Suppressor macrophage treated with lipopolysaccharide for 1 hour (primary cell): ENCODE data around the gene CUX1.
A peak's percentile ranks its signal among the peaks of the same experiment; 100 is the strongest.
"Not testable (repeated sequence)": the region's sequence is repeated elsewhere in the genome, so short reads cannot be mapped to it uniquely, and the experiment has no call there.

Experiments used
- DNase-seq, 3 donors: peaks; one replicate each; pipeline ENCODE4 v3.0.0-alpha.2; 2020 to 2022

The CUX1 gene

DNA sequence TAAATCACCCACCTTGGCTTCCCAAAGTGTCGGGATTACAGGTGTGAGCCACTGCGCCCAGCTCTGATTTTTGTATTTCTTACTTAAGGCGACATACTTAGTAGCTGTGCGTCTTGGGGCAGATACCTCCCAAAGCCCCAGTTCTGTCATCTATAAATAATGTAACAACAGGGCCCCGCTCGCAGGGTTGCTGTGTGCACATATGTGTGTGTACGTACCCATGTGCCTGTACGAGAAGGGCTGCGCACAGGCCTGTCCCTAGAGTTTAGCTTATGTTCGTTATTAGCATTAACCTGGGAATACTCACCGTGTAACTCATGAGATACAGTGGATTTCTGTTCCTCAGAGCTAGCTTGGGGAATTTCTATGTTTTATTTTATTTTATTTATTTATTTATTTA, 103.6 kb downstream of the CUX1 start:
- DNase-seq, result no peak

DNA sequence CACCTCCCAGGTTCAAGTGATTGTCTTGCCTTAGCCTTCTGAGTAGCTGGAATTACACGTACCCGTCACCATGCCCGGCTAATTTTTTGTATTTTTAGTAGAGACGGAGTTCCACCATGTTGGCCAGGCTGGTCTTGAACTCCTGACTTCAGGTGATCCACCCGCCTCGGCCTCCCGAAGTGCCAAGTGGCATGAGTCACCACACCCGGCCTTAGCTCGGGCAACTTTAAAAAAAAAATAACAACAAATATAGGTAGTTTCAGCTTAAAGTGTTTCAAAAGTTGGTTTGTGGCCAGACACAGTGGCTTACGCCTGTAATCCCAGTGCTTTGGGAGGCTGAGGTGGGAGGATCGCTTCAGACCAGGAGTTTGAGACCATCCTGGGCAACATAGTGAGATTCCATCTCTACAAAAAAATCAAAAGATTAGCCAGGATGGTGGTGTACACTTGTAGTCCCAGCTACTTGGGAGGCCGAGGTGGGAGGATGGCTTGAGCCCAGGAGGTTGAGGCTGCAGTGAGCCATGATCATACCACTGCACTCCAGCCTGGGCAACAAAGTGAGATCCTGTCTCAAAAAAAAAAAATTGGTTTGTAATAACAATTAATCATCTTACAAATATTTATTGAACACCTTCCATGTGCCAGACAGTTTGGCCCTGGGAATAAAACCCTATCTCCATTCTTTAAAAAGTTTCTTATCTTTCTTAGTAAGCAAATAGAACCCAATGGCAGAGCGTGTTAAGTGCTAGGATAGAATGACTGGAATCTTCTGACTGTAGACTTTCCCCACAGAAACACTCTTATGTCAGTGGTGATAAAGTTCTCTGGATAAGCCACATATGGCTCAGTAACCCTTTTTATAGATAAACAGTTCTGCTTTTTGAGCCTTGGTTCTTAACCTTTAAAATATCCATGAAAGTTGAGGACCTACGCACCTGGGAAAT, 104.4 kb downstream of the CUX1 start:
- not testable (repeated sequence) for DNase-seq

- DNase-seq, result no peak
These were observed 105.5 kb downstream of the CUX1 start for GRCh38 chr7:101922631-101923601.

DNA sequence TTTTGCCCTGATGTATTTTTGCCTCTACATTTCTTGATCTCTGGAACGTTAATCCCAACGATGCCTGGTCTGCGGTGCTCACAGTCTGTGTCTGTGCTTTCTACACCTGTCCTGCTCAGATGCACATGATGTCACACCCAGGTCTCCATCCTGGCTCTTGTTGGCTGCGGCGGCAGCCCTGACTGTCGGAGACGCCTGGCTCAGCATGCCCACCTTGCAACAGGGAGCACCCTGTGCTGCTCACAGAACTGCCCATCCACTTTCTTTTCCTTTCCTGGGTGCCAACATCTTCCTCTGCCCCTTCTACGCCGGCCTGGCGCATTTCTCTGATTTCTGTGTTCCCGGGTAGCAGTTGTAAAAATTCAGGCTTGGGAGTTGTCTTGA, 106.2 kb downstream of the CUX1 start:
- no peak for DNase-seq

- peak; percentile 50 to 72 (median 53) for DNase-seq
These were observed 106.7 kb downstream of the CUX1 start for GRCh38 chr7:101924171-101924570.

GRCh38 chr7:101926265-101926664, 108.8 kb downstream of the CUX1 start:
- DNase-seq, result no peak

- DNase-seq, result no peak
These were observed 110.0 kb downstream of the CUX1 start for GRCh38 chr7:101927389-101927788.

DNA sequence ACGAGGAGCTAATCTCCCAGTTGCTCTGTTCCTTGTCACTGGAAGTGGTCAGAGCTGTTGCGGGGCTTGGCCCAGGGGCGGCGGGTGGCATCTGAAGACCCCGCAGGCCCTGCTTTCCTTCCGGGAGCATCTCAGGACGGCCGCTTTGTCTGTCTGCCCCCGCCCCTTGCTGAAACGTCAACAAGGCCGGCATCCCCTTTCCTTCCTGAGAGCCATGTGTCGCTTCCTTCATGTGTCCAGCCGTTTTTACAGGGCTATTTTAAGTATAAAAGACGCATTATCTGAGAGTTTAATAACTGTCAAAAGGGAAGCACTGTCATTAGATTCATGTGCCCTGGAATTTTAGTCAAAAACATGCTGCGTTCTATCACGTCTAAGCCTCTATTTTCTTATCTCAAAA, 110.4 kb downstream of the CUX1 start:
- DNase-seq, result peak; percentile 36 to 41 (median 40)

GRCh38 chr7:101929256-101929655, 111.8 kb downstream of the CUX1 start:
- no peak for DNase-seq

GRCh38 chr7:101929911-101930310, 112.5 kb downstream of the CUX1 start:
- DNase-seq, result not testable (repeated sequence)

GRCh38 chr7:101932083-101932482, 114.7 kb downstream of the CUX1 start:
- no peak for DNase-seq

- no peak for DNase-seq
These were observed 115.6 kb downstream of the CUX1 start for GRCh38 chr7:101933028-101933427.

- DNase-seq, result peak; percentile 46 to 58 (median 57)
These were observed 116.3 kb downstream of the CUX1 start for GRCh38 chr7:101933688-101934121.

DNA sequence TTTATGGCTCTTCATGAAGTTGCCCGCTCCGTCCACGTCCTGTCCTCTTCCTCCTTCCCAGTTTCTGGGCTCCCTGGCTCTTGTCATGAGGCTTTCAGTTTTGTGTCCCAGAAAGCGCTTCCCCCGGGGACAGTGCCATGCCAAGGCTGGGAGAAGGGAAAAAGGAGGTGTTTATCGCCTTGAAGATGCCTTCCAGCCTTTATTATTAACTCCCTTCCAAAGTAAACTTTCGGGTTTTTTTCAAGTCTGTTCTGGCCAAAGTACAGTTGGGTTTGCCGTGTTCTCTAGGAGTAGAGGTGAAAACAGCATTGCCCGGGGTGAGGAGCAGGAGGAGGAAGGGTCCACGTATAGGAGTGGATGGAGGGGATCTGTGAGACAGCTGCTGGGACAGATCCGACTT, 117.2 kb downstream of the CUX1 start:
- DNase-seq, result no peak

GRCh38 chr7:101935521-101936141, 118.2 kb downstream of the CUX1 start:
- no peak for DNase-seq

DNA sequence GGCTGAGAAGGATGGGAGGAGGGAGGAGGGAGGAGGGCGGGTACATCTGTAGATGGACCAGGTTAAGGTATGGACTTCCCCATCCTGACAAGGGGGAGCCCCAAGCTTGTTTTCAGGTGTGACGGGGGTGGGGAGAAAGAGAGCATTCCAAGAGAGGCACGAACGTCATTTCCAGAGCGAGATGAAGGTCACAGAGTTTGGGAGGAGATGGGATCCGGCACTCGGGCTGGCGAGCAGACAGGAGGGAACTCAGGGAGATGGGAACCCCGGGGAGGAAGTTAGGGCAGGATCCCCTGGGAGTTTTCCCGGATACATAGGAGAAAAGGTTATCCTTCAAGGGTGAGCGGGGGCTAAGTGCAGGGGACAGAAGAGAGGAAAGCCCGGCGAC, 118.8 kb downstream of the CUX1 start:
- no peak for DNase-seq

DNA sequence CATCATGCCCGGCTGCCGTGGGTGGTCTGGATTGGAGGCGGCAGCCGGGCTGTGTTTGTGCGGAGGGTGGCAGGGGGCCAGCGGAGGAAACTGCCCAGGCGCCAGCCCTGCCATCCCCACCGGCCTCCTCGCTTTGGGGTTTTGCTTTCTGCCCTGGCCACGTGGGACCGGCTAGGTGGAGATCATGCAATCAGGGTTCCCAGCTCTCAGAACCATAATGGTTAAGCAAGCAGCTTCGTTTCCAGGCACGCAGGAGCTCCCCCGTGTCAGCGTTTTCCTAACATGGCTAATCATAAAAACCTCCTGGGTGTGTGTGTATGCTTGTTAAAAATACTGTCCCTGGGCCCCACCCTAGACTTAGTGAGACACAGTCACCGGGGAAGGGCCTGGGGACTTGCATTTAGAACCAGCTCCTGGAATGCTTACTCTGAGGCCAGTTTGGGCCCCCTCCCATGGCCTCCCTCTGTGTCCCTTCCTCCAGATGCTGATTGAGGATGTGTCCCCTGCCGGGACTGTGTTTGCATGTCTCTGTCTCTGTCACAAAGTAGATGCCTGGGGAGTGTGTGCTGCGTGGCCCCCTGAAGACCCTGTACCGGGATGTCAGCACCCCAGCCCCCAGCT, 119.3 kb downstream of the CUX1 start:
- DNase-seq, result no peak

DNA sequence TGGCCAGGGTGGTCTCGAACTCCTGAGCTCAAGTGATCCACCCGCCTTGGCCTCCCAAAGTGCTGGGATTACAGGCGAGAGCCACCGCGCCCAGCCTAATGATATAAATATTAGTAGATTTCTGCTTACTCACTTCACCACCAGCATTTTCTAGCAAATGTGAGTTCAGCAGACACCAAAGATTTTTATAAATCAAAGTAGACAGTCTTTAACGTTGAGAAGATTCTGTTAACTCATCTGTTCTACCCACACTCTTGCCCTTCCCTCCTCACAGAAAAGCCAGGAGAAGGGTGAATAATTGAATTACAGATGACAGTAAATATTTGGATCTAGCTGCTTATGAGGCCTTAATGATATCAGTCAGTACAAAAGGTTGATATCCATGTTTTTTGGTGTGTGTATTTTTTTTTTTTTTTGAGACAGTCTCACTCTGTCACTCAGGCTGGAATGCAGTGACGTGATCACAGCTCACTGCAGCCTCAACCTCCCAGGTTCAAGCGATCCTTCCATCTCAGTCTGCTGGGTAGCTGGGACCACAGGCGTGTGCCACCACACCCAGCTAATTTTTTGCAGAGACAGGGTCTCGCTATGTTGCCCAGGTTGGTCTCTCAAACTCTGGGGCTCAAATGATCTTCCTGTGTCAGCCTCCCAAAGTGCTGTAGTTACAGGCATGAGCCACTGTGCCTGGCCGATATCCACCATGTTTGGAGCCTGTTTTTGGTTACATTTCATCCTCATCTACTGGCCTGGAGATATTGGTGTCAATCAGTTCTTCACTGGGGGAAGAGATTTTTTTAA, 120.5 kb downstream of the CUX1 start:
- DNase-seq, result no peak

DNA sequence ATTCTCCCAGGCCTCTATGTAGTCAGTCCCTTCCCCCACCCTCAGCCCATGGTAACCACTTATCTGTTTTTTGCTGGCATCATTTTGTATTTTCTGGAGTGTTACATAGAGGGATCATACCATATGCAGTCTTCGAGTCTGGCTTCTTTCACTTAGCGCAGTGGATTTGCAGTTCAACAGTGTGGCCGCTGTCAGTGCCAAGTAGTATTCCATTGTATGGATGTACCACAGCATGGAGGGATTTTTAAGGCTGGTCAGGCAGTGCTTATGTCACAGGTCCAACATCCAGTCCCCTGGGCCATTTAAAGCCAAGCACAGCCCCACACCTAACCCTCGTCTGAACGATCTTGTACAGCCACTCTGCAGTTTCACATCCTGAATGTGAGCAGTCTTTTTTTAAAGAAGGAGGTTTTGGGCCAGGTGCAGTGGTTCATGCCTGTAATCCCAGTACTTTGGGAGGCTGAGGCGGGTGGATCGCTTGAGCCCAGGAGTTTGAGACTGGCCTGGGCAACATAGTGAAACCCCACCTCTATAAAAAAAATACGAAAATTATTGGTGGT, 121.8 kb downstream of the CUX1 start:
- DNase-seq, result no peak

GRCh38 chr7:101940151-101940550, 122.7 kb downstream of the CUX1 start:
- DNase-seq, result no peak

- DNase-seq, result no peak
These were observed 123.4 kb downstream of the CUX1 start for GRCh38 chr7:101940830-101941229.
